ENCODE results near the gene SSUH2.

The SSUH2 gene

DNA sequence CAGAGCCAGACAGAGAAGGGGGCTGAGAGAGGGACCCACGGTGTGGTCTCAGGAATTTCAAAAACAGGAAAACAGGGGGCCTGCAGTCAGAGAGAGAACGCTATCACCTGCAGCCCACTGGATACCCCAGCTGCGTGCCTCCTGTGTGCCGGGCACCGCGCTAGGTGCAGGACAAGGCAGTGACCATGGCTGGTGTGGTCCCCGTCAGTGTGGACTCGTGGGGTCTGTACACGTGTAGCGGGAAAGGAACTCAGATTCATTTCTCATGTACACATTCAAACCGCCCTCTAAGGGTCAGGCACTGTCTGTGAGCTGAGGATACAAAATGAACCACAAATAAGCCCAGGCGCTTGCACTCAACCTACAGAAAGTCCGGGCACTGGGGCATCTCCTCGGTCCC is 20.9 kb downstream of the SSUH2 start:
- H3K27ac ChIP-seq (replicated peaks), result no peak overlapping the region
- H3K4me3 ChIP-seq (replicated peaks; ENCODE audit: insufficient read depth, low read length), result no peak overlapping the region
- no peak for DNase-seq (ENCODE audit: low read depth in 1 of 2, low spot score in 1 of 2)
- H3K27me3 ChIP-seq (ENCODE audit: insufficient read depth, poor library complexity, severe bottlenecking), result no peaks in the 10 kb centered on the region
- TF ChIP-seq, protein P1, sequence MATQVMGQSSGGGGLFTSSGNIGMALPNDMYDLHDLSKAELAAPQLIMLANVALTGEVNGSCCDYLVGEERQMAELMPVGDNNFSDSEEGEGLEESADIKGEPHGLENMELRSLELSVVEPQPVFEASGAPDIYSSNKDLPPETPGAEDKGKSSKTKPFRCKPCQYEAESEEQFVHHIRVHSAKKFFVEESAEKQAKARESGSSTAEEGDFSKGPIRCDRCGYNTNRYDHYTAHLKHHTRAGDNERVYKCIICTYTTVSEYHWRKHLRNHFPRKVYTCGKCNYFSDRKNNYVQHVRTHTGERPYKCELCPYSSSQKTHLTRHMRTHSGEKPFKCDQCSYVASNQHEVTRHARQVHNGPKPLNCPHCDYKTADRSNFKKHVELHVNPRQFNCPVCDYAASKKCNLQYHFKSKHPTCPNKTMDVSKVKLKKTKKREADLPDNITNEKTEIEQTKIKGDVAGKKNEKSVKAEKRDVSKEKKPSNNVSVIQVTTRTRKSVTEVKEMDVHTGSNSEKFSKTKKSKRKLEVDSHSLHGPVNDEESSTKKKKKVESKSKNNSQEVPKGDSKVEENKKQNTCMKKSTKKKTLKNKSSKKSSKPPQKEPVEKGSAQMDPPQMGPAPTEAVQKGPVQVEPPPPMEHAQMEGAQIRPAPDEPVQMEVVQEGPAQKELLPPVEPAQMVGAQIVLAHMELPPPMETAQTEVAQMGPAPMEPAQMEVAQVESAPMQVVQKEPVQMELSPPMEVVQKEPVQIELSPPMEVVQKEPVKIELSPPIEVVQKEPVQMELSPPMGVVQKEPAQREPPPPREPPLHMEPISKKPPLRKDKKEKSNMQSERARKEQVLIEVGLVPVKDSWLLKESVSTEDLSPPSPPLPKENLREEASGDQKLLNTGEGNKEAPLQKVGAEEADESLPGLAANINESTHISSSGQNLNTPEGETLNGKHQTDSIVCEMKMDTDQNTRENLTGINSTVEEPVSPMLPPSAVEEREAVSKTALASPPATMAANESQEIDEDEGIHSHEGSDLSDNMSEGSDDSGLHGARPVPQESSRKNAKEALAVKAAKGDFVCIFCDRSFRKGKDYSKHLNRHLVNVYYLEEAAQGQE (IDR thresholded peaks at IDR 0.05; ENCODE audit: insufficient replicate concordance, low read depth), result no peak

DNA sequence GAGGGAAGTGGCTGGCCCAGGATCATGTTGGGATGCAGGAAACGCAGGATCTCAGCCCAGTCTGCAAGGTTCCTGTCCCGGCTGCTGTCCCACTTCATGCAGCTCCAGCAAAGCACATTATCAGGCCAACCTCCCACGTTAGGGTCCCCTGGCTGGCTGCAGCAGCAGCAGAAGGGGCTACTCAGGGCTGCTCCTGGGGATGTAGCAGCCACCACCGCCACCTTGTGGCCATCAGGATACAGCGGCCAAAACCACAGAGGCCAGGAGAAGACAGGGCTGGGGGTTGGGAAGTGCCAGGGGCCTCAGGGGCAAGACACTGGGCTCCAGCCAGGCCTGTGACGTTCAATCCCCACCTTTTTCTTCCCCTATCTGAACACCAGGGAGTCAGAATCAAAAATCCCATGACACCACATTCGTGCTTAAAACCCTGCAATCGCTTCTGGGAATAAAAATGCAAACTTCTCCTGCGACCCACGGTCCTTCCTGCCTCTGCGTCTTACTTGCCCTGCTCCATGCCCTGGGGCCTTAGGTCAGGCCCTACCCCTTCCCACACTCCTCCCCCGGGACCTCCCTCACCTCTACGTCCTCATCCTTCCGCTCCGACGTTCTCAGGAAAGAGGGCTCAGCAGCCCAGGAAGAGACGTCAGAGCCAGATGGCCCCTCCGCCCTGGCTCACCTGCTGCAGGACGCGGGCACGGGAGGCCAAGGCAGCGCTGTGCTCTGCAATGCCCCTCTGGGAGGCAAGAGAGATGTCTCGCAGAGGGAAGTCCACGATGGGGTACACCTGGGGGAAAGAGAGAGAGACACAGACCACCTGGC is 21.5 kb downstream of the SSUH2 start:
- Histone ChIP-seq H3K4me3 (replicated peaks; ENCODE audit: insufficient read depth, low read length) (no peak overlapping the region), H3K27me3 (ENCODE audit: insufficient read depth, poor library complexity, severe bottlenecking) (no peaks in the 10 kb centered on the region), H3K27ac (replicated peaks) (no peak overlapping the region)
- no peak for TF ChIP-seq SPI1 (IDR thresholded peaks at IDR 0.05; ENCODE audit: borderline replicate concordance, low read depth)
- TF ChIP-seq, protein P2, sequence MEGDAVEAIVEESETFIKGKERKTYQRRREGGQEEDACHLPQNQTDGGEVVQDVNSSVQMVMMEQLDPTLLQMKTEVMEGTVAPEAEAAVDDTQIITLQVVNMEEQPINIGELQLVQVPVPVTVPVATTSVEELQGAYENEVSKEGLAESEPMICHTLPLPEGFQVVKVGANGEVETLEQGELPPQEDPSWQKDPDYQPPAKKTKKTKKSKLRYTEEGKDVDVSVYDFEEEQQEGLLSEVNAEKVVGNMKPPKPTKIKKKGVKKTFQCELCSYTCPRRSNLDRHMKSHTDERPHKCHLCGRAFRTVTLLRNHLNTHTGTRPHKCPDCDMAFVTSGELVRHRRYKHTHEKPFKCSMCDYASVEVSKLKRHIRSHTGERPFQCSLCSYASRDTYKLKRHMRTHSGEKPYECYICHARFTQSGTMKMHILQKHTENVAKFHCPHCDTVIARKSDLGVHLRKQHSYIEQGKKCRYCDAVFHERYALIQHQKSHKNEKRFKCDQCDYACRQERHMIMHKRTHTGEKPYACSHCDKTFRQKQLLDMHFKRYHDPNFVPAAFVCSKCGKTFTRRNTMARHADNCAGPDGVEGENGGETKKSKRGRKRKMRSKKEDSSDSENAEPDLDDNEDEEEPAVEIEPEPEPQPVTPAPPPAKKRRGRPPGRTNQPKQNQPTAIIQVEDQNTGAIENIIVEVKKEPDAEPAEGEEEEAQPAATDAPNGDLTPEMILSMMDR (IDR thresholded peaks at IDR 0.05; ENCODE audit: insufficient read depth, low read length), result peak; percentile 85
- peak in 1 of 2 experiments; percentile 47 for DNase-seq (ENCODE audit: low read depth in 1 of 2, low spot score in 1 of 2)

DNA sequence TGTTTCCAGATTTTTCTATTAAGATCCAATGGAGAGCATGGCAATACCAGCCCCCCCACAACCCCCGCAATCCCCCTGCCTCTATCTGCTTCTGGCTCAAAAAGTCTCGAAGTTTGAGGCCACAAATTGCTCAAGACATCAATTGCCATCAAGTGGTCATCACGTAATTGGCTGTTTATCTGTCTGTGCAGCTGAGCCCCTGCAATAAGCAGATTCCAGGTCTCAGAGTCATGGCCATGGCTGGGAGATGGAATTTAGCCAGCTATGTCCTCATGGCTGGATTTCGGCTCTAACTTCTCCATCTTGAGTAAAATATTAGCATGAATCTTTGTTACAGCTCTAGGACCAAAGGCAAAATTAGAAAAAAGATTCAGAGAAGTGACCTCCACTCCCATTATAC is 22.7 kb downstream of the SSUH2 start:
- no peak overlapping the region for H3K27ac ChIP-seq (replicated peaks)
- no peak for TF ChIP-seq POLR2AphosphoS5 (IDR thresholded peaks at IDR 0.05; ENCODE audit: low read depth)
- TF ChIP-seq GABPA (IDR thresholded peaks at IDR 0.05; ENCODE audit: low read depth), result no peak
- TF ChIP-seq, protein P2 (IDR thresholded peaks at IDR 0.05; ENCODE audit: insufficient read depth, low read length), result no peak
- TF ChIP-seq, protein P1 (IDR thresholded peaks at IDR 0.05; ENCODE audit: insufficient replicate concordance, low read depth), result no peak
- TF ChIP-seq SPI1 (IDR thresholded peaks at IDR 0.05; ENCODE audit: borderline replicate concordance, low read depth), result no peak
- H3K27me3 ChIP-seq (ENCODE audit: insufficient read depth, poor library complexity, severe bottlenecking), result no peaks in the 10 kb centered on the region
- H3K4me3 ChIP-seq (replicated peaks; ENCODE audit: insufficient read depth, low read length), result no peak overlapping the region
- DNase-seq (ENCODE audit: low read depth in 1 of 2, low spot score in 1 of 2), result no peak

DNA sequence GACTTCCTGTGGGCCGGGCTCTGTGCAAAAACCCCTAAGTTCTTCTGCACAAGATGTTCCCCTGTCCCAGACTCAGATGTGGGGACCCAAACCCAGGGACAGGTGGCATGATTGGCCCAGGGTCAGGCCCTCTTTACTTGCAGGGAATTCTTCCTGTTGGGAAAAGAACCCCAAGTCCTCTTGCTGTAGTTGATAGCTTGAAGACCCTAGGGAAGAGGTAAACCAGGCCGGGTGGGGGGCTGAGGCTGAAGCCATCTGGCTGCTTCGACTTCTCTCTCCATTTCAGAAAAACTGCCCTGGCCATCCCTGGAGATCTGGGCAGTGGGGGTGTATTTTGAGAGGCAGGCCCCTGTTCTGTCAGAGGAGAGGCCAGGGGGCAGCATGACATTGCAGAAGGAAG is 23.5 kb downstream of the SSUH2 start:
- no peak overlapping the region for H3K4me3 ChIP-seq (replicated peaks; ENCODE audit: insufficient read depth, low read length)
- no peaks in the 10 kb centered on the region for H3K27me3 ChIP-seq (ENCODE audit: insufficient read depth, poor library complexity, severe bottlenecking)
- H3K27ac ChIP-seq (replicated peaks), result no peak overlapping the region
- DNase-seq (ENCODE audit: low read depth in 1 of 2, low spot score in 1 of 2), result no peak
- TF ChIP-seq, protein P1 (IDR thresholded peaks at IDR 0.05; ENCODE audit: insufficient replicate concordance, low read depth), result no peak
- TF ChIP-seq GABPA (IDR thresholded peaks at IDR 0.05; ENCODE audit: low read depth), result no peak
- no peak for TF ChIP-seq POLR2AphosphoS5 (IDR thresholded peaks at IDR 0.05; ENCODE audit: low read depth)
- TF ChIP-seq, protein P2 (IDR thresholded peaks at IDR 0.05; ENCODE audit: insufficient read depth, low read length), result no peak
- no peak for TF ChIP-seq SPI1 (IDR thresholded peaks at IDR 0.05; ENCODE audit: borderline replicate concordance, low read depth)

Measured in HL-60 (cell line).